ENCODE results near the gene ZFAND2B. TPM values are rescaled to one million over a fixed set of nuclear protein-coding genes. Genes with fewer than 3 reads are reported as not detected.

The ZFAND2B gene
- total RNA-seq, 1 experiment from 2014 or later, result 16.4 TPM

GRCh38 chr2:219180961-219181360, 25.6 kb upstream of the ZFAND2B start:
- no peak for TF ChIP-seq CTCF (conservative IDR thresholded peaks at IDR 0.05)
- Histone ChIP-seq H3K27me3 (ENCODE audit: insufficient read depth, low read length) (no peaks in the 10 kb centered on the region), H3K79me1 (ENCODE audit: insufficient read depth, low read depth, low read length, poor library complexity, severe bottlenecking) (peaks cover 3% of the 10 kb centered on the region), H2AFZ (ENCODE audit: low read length) (no peak overlapping the region), H3K4ac (ENCODE audit: low read depth, low read length) (no peak overlapping the region), H2BK120ac (ENCODE audit: low read depth, low read length, poor library complexity, severe bottlenecking) (no peak overlapping the region), H4K20me1 (ENCODE audit: control insufficient read depth, insufficient read depth, insufficient read length) (no peaks in the 10 kb centered on the region), H2BK20ac (ENCODE audit: low read depth, low read length, poor library complexity, severe bottlenecking) (no peak overlapping the region), H2BK12ac (ENCODE audit: insufficient read length, low read depth, low read length) (no peak overlapping the region), H3K9me3 (ENCODE audit: control insufficient read depth, low read depth, low read length) (no peaks in the 10 kb centered on the region), H2BK15ac (ENCODE audit: low read depth, low read length) (no peak overlapping the region), H2BK5ac (ENCODE audit: insufficient read length, low read length) (no peak overlapping the region), H3K14ac (ENCODE audit: insufficient read depth, low read length) (no peak overlapping the region), H4K91ac (ENCODE audit: insufficient read length, low read depth, low read length) (no peak overlapping the region), H4K8ac (replicated peaks; ENCODE audit: insufficient read length, low read depth, low read length) (no peak overlapping the region), H3K18ac (ENCODE audit: insufficient read length, low read depth, low read length) (no peak overlapping the region), H4K5ac (ENCODE audit: insufficient read length, low read depth, low read length) (no peak overlapping the region), H3K4me2 (ENCODE audit: insufficient read depth, insufficient read length, low read length) (no peak overlapping the region), H2AK5ac (ENCODE audit: insufficient read length, low read length) (no peak overlapping the region), H3K79me2 (ENCODE audit: insufficient read depth, low read length) (no peaks in the 10 kb centered on the region), H3T11ph (ENCODE audit: low read length) (no peak overlapping the region), H3K23ac (ENCODE audit: insufficient read length, low read depth, low read length) (no peak overlapping the region), H3K23me2 (ENCODE audit: insufficient read length, low read depth, low read length, poor library complexity, severe bottlenecking) (peaks cover 17% of the 10 kb centered on the region), H3K56ac (ENCODE audit: insufficient read length, low read depth, low read length) (no peak overlapping the region), H3K27ac (ENCODE audit: insufficient read length, low read depth, low read length) (no peak overlapping the region), H3K4me1 (ENCODE audit: insufficient read depth, low read length) (0 out of 2 replicates have a peak, but pooled peaks cover 3% of the 10 kb centered on the region), H3K9ac (ENCODE audit: extremely low read depth, insufficient read length, low read length) (no peak overlapping the region)
- H3K27me3 Mint-ChIP-seq (ENCODE audit: low read depth), result no peaks in the 10 kb centered on the region; the same call in 1 of the 2 replicates
- no CpG with 5 or more reads among the region's 5 CpGs for WGBS (ENCODE audit: extremely low coverage, insufficient read length, low lambda C conversion rate)
- H3K4me1 Mint-ChIP-seq, result peaks cover 13 to 16% of the 10 kb centered on the region in 2 experiments
- no peak overlapping the region for H3K4me3 Mint-ChIP-seq
- peaks cover 16 to 45% (median 34%) of the 10 kb centered on the region in 3 experiments for H3K36me3 Mint-ChIP-seq (ENCODE audit: insufficient read depth in 1 of 3, low read depth in 3 of 3)
- no peaks in the 10 kb centered on the region; a peak in 2 of 5 replicates for H3K9me3 Mint-ChIP-seq
- H3K27ac Mint-ChIP-seq, result no peak overlapping the region
- DNase-seq, result no peak
